HG02885 (cell line): Measurements from ENCODE around the gene CARS1.

Source experiments
- ATAC-seq: cut with Tn5 transposase; IDR thresholded peaks from one replicate; pipeline ENCODE4 v1.9.1; 2021; ENCODE audit warnings: mild to moderate bottlenecking; ENCODE audit not compliant: unreplicated experiment, poor library complexity

The CARS1 gene

DNA sequence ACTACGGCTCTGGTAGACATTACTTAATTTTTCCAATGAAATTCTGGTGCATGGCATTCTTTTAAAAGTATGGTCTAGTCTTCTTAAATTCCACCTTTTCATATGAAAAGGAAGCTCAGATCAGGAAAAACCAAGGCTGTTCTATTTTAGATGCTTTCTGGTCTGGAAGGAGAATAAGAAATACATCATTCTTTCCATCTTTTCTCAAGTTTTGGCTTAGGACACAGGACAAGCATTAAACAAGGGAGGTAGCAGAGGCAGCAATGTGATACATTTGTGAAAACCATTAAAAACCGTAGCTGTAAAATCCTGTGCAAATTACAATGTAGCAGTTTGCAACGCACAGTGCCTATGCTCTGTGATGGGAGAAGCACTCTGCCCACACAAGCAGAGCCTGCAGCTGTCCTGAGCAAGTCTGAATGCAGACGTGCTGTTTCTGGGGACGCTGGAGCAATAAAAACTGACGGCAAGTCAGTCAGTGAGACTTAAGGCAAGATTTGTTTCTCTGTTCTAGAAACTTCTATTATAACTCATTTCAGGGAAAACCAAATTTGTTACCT lies 88.8 kb downstream of the CARS1 start:
- ATAC-seq: no peak

DNA sequence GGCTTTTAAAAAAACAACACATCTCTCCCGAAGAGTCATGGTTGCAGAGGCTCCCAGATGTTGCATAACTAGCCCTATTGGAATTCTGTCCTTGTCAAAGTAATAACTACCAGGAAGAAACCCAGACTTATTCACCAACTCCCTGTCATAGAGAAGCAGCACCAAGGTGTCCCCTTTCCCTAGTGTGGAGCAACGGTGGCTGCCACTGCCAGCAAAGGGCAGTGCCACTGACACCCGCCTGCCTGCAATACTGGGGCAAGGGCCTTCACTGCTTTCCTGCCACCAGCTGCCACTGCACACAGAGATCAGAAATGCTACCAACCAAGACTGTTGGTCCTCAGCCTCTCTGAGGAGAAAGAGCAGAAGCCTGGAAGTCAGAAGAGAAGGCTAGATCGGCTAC lies 92.4 kb downstream of the CARS1 start:
- ATAC-seq: no peak

DNA sequence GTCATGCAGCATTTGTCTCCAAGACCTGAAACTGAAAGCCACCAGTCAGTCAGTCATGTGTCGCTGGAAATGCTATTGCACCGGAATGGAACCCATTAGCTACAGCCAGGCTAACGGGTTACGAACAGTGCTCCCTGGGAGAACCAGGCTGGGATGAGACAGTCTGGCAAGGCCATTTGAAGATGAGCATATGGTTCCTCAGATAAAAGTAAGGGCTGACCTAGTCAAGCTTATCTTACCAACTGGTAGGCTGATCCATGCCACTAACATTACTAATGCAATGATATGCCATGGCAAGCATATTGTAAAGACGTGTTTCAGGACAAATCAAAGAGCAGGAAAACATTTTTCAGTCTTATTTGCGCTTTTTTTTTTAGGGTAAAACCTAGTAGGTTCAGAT lies 93.5 kb downstream of the CARS1 start:
- no peak for ATAC-seq

DNA sequence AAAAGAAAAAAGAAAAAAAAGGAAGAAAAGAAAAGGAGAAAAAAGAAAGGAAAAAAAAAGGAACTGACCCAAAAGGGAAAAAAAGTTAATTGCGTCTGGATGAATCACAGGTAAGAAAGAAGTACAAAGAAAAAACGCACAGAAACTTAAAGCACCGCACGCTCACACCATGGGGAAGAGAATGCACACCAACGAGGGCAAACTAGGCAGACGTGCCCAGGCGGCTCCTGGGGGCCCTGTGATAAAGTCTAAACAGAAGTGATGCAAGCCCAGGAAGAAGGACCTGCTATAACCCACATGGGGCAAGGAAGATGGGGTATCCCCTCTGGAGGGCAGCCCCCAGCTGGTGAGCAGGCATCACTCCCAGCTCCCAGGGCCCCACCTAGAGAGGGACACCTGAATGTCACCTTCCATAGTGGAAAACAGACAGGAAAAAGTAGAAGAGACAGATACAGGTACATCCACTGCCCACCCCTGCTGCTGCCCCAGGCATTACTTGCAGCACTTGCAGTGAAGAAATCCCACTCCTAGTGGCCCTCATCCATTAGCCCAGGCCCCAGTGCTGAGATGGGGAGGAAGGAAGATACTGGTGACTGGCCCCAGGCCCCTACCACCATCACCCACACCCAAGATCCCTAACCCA lies 94.0 kb downstream of the CARS1 start:
- no peak for ATAC-seq

DNA sequence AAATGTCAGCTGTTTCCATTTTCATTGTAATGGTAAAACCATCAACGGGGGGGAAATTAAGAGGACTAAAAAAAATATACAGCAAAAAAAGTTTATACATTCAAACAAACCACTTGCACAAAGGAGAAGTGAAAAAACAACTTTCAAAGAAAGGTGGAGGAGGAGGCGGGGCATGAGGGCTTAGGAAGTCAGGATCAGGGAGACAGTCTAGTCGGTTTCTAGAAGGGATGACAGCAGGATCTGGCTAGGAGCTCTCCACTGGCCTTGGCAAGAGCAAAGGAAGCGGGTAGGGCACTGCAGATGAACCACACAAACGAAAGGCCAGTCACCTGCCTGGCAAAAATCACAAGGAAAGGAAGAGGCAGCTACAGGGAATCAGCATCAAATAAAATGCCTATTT lies 96.1 kb downstream of the CARS1 start:
- no peak for ATAC-seq

DNA sequence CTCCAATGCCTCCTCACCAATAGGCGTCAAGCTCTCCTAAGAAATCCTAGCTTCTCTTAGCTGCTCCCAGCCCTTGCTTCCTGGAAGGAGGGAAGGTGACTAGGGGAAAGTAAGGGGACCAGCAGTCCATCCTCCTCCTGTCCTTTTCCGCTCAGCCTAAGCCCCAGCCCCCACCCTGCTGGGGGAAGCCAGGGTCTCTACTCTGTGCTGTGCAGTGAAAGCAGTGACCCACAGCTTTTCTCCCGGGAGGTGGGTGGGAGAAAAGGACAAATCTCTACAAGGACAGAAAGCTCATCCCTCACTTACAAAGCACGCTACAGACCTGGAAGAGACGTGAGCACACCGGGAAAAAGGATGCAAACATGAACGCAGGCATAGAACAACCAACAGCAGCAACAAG lies 97.1 kb downstream of the CARS1 start:
- ATAC-seq: no peak

DNA sequence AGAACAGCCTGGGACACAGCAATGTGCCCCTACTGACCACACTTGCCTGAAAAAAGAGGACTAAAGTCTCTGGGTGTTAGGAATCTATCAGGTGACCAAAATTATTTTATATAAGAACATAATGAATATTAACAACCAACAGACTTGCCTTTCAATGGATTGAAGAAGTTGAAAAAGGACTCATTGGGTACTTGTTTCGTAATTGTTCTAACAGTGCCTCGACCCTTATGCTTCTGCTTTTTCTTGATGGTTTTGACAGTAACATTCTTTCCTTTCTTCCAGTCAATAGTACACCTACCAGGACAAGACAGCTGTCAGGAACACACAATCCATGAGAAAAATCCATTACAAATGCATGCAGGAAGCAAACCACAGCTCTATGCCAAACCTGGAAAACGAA lies 99.0 kb downstream of the CARS1 start:
- no peak for ATAC-seq

DNA sequence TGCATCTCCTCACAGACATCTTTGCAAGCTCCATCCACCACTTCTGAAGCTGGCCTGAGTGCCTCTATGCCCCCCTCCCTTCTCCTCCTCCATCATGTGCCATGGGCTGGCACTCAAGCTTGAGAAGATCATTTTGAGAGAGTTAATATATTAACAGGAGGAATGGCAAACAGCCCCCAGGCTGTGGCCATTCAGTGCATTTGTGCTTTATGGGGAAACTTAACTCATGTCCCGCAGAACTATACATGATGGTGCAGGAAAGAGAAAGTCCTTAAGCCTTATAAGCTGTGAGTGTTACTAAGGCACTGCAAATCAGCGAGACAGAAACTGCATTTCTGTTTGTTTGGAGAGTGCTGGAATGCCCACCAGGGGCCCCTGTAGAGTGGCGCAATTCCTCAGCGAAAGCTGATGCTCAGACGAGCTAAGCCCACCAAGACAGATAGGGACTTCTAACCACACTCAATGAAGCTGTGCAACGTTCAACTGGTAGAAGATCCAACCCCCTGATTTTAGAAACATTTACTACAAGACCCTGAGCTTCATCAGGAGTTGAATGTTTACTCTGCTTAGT lies 101.2 kb downstream of the CARS1 start:
- no peak for ATAC-seq

DNA sequence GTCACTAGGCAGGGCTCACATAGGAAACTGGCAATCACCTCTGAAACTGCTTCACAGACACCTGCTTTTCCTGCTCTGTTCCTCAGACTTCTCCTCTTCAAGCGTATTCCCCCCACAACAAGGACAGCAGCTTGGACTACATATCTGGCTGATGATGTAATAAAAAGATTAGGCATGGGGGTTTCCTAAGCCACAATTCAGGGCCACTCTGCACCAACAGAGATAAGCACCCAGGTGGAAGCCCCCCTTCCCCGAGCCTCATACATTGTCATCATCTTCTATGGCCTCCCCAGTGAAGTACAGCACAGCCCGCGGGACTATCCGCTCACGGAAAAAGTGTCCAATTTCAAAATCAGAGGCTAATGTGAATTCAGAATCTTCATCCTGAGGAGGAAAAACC lies 103.0 kb downstream of the CARS1 start:
- no peak for ATAC-seq

DNA sequence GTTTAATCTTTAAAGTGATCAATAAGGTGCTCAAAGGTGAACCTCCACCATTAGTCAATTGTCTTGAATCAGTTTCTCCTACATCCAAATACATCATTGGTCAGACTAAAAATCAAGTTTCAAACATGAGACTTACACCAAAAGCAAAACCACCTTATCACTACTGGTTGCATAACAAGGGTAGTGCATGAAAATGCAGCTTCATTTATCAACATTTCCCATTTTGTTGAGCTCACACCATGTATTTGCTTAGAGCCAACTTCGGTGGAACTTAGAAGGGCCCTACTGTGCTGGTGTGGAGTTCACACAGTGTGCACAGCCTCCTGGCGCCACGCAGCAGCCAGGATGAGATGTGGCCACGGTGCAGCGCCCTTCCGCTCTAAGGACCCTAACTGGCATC lies 104.9 kb downstream of the CARS1 start:
- ATAC-seq: no peak

DNA sequence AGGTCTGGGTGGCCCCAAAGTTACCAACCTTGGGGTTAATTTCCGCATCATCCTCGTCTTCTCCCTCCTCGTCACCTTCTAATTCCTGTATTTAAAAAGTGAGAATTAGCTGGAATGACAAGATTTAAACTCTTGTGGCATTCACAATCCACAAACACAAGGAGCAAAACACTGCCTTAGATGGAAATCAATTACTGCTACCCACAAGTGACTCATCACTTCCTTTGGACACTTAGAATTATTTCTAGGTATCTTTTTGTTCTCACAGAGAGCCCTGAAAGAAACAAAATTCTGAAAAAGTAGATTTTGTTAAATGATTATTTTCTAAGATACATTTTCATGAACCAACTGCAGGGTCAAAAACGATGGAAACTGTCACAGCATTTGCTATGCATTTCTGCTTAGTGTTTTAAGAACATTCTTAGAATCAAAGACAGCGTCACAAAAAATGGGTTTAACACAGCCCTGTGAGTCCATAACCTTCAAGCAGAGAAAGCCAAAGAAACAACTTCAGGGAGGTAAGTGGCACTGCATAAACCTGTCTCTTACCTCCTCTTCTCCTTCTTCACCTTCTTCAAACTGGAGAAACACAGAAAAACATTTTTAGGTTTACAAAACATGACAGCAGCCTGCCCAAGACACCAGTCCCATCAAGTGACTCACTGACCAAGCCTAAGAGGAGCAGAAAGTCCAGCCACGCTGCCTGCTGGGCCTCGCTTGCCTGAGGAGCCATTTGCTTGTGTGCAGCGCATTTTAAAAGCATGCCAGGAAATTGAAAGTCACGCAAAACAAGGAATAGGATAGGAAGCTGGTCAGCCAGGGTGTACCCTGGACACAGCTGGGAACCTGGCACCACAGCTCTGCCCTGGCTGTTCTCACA lies 105.8 kb downstream of the CARS1 start:
- no peak for ATAC-seq
